Transverse colon (tissue), 3 donors: ENCODE data around the gene ULK4.

Source experiments
- EP300 ChIP-seq: sonication (generic); formaldehyde crosslinking; IDR thresholded peaks from one replicate; pipeline ENCODE4 v1.6.1; 2017; ENCODE audit warnings: antibody characterized with exemption, low read depth
- POLR2A ChIP-seq: fragments of 450-650 bp; IDR thresholded peaks from one replicate; pipeline ENCODE4 v1.6.1; 2016; ENCODE audit warnings: antibody characterized with exemption, mild to moderate bottlenecking, moderate library complexity
- TF ChIP-seq, protein P1 (sequence below), 5 experiments: fragments of 200-600 bp in 3 of 5; fragments of 450-650 bp in 2 of 5; sonication (generic) in 3 of 5; IDR thresholded peaks; 1 replicate in 2 of 5; 2 replicates in 3 of 5; pipeline ENCODE4 v1.5.1; 2016 to 2017; ENCODE audit warnings: antibody characterized with exemption in 5 of 5, inconsistent platforms in 3 of 5, mild to moderate bottlenecking in 2 of 5, moderate library complexity in 1 of 5

DNA sequence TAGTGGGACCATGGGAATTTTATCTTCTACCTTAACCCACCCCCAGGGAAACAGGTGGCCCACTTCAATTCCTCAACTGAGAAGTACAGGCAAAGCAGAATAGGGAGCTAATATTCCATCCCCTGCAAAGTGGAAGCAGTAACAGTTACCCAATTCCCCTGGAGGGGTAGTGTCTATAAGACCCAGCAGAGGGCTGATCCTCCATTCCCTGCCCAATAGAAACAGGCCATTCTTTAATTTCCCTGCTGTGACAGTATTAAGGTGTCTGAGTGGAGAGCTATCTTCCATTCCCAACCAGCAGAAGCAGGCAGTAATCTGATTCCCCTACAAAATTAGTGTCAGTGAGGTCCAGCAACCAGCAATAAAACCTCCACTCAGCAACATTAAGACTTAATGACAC lies 219.8 kb downstream of the ULK4 start:
- TF ChIP-seq POLR2A (no peak), EP300 (no peak)
- TF ChIP-seq, protein P1, sequence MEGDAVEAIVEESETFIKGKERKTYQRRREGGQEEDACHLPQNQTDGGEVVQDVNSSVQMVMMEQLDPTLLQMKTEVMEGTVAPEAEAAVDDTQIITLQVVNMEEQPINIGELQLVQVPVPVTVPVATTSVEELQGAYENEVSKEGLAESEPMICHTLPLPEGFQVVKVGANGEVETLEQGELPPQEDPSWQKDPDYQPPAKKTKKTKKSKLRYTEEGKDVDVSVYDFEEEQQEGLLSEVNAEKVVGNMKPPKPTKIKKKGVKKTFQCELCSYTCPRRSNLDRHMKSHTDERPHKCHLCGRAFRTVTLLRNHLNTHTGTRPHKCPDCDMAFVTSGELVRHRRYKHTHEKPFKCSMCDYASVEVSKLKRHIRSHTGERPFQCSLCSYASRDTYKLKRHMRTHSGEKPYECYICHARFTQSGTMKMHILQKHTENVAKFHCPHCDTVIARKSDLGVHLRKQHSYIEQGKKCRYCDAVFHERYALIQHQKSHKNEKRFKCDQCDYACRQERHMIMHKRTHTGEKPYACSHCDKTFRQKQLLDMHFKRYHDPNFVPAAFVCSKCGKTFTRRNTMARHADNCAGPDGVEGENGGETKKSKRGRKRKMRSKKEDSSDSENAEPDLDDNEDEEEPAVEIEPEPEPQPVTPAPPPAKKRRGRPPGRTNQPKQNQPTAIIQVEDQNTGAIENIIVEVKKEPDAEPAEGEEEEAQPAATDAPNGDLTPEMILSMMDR (IDR thresholded peaks at IDR 0.05) = no peak
